SK-N-MC (cell line): ENCODE data around the gene PIGR.

Experiments used
- DNase-seq: peaks from one replicate; pipeline ENCODE4 v3.0.0-alpha.2; 2011; ENCODE audit warnings: low read depth, low spot score
- H3K27ac ChIP-seq: fragments of 200-600 bp; sonication (generic); 2 replicates; pipeline ENCODE4 v1.5.1; 2016; ENCODE audit warnings: mixed run types
- H3K36me3 ChIP-seq: fragments of 200-600 bp; sonication (generic); 2 replicates; pipeline ENCODE4 v1.6.1; 2017; ENCODE audit warnings: antibody characterized with exemption, low read length, mixed read lengths; ENCODE audit not compliant: insufficient read depth
- H3K4me3 ChIP-seq: fragments of 200-600 bp; sonication (generic); 2 replicates; pipeline ENCODE4 v1.5.1; 2016
- H3K9ac ChIP-seq: fragments of 200-600 bp; sonication (generic); 2 replicates; pipeline ENCODE4 v1.8.0; 2017; ENCODE audit warnings: mixed run types, mixed read lengths; ENCODE audit not compliant: insufficient read length
- H3K9me3 ChIP-seq: fragments of 200-600 bp; sonication (generic); 2 replicates; pipeline ENCODE4 v1.6.1; 2017; ENCODE audit warnings: low read depth, mild to moderate bottlenecking, antibody characterized with exemption, low read length, moderate library complexity, mixed read lengths
- EZH2 ChIP-seq: fragments of 200-600 bp; sonication (generic); IDR thresholded peaks from one replicate; pipeline ENCODE4 v1.6.1; 2017; ENCODE audit warnings: antibody characterized with exemption
- FOXP2 ChIP-seq: optimal IDR thresholded peaks from 2 replicates; pipeline ENCODE3; 2011; ENCODE audit warnings: mild to moderate bottlenecking, moderate library complexity; ENCODE audit not compliant: insufficient read depth; ENCODE audit errors: extremely low read length, control extremely low read depth
- POLR2AphosphoS5 ChIP-seq: IDR thresholded peaks from 2 replicates; pipeline ENCODE4 v1.6.1; 2012; ENCODE audit warnings: mild to moderate bottlenecking, low read depth, low read length, borderline replicate concordance

Gene PIGR

DNA sequence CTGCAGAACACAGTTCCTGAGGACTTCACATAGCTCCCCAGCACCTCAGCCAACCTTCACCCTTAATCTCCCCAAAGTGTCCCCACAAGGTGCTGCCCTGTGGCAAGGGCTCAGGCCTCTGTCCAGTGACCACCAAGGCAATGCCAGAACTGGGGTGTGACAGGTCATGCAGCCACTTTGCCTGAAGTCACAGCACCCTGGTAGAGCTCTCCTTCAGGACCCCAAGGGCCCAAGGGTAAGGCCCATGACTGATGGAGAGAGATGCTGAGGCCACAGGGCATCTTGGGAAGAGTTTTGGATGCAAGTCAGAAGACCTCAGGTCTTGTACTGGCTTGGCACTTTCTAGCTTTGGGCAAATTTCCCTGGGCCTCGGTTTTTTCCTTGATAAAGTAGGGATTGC is 23.7 kb downstream of the PIGR start:
- DNase-seq: no peak
- no peaks in the 10 kb centered on the region for H3K36me3 ChIP-seq
- no peaks in the 10 kb centered on the region for H3K9me3 ChIP-seq
- H3K4me3 ChIP-seq: no peak overlapping the region
- TF ChIP-seq FOXP2 (no peak), EZH2 (no peak), POLR2AphosphoS5 (no peak)
- no peak overlapping the region for H3K27ac ChIP-seq
- H3K9ac ChIP-seq: no peak overlapping the region

DNA sequence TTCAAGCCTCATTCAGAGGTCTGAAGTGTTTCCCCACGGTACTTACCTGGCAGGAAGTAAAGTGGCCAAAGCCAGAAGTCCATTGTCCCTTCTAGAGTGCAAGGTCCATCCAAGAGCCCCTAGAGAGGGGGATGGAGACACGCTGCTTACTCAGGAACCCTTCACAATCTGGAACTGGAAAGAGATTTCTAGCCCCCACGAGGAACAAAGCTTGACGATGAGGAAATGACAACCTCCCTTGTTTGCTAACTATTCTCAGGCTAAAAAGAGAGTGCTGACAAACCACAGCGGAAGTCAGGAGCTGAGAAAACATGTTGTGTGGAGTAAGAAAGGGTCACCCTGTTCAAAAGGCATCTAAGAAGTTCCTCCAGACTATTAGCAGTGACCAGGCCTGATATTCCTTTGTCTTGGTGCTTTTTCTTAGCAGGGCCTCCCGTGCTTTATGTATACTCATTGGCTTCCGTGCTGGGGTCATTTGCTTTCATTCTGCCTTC is 24.4 kb downstream of the PIGR start, which contains the start of gene FCMR:
TSS of gene FCMR (minus strand) at position 170 of the 494 bp plus-strand sequence. CDS start at position 83, 87 bp downstream.
- H3K9ac ChIP-seq: no peak within 1 kb of the TSS
- DNase-seq: no peak
- H3K4me3 ChIP-seq: no peak within 1 kb of the TSS
- no peaks in the 10 kb centered on the region for H3K9me3 ChIP-seq
- H3K27ac ChIP-seq: no peak within 1 kb of the TSS
- TF ChIP-seq FOXP2 (no peak), EZH2 (no peak), POLR2AphosphoS5 (no peak)
- no peaks in the 10 kb centered on the region for H3K36me3 ChIP-seq

DNA sequence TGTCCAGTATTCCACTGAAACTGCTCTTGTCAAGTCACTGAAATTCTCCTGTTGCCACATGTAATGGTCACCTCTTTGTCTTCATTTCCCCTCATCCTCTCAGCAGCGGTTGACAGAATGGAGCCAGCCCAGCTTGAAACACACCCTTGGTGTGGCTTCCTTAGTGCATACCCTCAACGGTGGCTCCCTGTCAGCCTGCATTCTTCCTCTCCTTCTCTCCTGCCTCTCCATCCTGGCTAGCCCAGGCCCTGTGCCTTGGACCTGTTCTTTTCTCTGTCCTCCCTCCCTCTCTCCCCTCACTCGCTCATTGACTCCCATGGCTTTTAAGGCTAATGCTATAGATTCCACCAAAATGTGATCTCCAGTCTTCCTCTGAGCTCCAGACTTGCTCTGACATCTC is 28.2 kb downstream of the PIGR start:
- Histone ChIP-seq H3K27ac (no peak overlapping the region), H3K9ac (no peak overlapping the region), H3K4me3 (no peak overlapping the region), H3K36me3 (no peaks in the 10 kb centered on the region), H3K9me3 (no peaks in the 10 kb centered on the region)
- TF ChIP-seq EZH2 (no peak), POLR2AphosphoS5 (no peak), FOXP2 (no peak)
- no peak for DNase-seq

DNA sequence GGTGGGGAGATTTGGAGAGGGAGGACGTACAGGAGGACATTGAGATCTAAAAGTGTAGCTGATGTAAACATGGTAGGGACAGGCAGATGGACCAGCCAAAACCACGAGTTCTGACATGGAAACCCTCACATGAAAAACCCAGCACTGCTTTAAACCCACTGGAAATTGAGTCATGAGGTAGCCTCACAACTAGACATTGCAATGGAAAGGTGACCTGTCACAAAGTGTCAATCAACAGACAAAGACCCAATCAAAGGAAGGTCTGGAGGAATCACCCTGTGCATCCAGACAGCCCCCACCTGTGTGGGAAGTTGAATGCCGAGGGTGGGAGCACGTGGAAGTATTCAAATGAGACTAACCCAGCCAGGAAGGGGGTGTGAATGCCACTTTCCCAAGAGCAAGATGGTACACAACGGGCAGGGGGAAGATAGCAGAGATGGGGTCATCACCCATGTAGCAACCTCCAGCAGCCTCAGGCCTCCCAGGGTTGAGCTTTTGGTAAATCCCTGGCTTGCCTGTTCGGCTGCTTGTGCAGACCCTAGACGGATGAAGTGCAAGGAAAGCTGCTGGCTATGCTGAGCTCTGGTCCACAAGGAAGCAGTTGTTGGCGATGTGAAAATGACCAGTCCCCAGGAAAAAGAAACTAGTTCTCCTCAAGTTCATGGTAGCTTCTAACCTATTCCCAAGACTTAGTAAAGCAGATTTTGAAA is 30.1 kb downstream of the PIGR start:
- Histone ChIP-seq H3K27ac (no peak overlapping the region), H3K36me3 (no peaks in the 10 kb centered on the region), H3K9ac (no peak overlapping the region), H3K9me3 (no peaks in the 10 kb centered on the region), H3K4me3 (no peak overlapping the region)
- TF ChIP-seq EZH2 (no peak), POLR2AphosphoS5 (no peak), FOXP2 (no peak)
- DNase-seq: no peak

DNA sequence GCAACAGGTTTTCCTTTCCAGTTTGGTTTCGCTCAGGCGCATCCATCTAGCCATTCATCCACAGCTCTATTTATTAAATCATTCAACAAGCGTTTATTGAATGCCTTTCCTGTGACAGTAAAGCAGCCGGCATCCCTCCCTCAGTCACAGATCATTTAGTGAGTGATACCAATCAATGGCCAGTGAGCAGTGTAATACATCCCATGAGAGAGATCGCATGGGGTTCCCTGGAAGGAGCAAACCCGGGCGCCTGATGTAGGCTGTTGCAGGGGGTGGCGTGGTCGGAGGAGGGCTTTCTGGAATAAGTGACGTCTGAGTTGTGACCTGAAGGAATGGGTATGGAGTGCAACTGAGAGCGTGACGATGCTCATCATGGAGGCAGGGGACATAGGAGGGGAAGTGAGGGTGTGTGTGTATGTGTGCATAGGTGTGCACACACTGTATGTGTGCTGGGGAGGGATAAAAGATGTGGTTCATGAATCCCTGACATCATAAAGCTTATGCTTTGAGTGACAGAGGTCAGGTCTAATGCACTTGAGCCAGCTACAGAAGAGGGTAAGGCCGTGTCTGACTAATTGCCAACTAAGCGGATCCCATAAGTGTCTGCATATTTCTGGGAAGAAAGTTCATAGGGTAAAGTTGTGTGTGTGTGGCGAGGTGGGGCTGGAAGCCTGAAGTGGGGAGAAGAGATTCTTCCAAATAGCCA is 31.1 kb downstream of the PIGR start:
- Histone ChIP-seq H3K9ac (no peak overlapping the region), H3K36me3 (no peaks in the 10 kb centered on the region), H3K9me3 (no peaks in the 10 kb centered on the region), H3K4me3 (no peak overlapping the region), H3K27ac (no peak overlapping the region)
- TF ChIP-seq FOXP2: no peak
- TF ChIP-seq EZH2: no peak
- no peak for TF ChIP-seq POLR2AphosphoS5
- DNase-seq: no peak

DNA sequence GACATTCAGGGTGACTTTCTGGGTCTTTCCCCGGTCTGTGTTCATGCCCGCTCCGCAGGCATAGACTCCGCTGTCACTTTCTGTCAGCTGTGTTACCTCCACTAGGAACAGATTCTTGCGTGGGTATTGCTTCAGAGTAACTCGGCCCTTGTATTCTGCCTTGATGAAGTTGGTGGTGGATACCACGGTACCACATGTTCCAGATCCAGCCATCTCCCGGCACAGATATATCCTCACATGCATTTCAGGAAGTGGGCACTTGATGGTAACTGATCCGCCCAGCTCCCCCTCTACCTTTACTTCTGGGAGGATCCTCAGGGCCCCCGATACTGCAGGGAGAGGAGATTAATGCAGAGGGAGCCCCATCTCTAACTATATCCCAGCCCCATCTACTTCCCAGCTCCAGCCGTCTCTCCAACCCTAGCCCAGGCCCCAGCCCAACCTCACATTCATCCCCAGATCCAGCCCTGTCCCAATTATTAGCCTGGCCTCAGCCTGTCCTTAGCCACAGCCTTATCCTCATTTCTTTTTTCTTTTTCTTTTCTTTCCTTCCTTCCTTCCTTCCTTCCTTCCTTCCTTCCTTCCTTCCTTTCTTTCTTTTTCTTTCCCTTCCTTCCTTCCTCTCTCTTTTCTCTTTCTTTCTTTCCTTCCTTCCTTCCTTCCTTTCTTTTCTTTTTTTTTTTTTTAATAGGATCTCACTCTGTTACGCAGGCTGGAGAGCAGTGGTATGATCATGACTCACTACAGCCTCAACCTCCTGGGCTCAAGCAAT is 32.3 kb downstream of the PIGR start:
- TF ChIP-seq POLR2AphosphoS5 (no peak), EZH2 (no peak), FOXP2 (no peak)
- no peak for DNase-seq
- Histone ChIP-seq H3K4me3 (no peak overlapping the region), H3K9me3 (no peaks in the 10 kb centered on the region), H3K27ac (no peak overlapping the region), H3K36me3 (no peaks in the 10 kb centered on the region), H3K9ac (no peak overlapping the region)

DNA sequence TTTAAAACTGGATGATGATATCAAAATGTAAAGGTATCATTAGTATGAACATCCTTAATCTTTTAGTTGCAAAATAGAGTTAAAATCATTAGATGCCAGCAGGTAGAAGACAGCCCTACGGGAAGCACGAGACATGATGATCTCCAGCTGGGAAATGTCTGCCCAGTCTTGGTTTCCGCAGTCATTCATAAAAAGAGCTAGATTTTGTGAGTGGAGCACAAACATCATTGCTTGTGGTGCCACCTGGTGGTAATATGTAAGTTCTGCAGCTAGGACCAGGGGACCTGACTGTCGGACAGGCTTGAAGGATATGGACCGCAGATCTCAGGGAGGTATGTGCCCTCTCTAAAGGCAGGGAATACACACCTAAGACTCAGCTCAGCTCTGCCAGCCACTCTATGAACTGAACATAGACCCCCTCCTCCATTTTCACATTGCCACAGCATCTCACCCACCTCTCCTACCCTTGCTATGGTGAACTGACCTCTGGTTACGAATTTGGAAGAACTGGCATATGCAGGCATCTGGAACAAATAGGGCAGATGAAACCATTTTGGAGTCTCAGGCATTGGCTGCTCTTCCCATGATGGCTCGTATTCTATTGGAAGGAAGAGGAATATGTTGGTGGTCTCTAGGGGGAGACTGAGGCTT is 33.7 kb downstream of the PIGR start:
- TF ChIP-seq FOXP2 (no peak), EZH2 (no peak), POLR2AphosphoS5 (no peak)
- H3K9ac ChIP-seq: no peak overlapping the region
- no peak overlapping the region for H3K4me3 ChIP-seq
- no peaks in the 10 kb centered on the region for H3K9me3 ChIP-seq
- DNase-seq: no peak
- no peaks in the 10 kb centered on the region for H3K36me3 ChIP-seq
- no peak overlapping the region for H3K27ac ChIP-seq

DNA sequence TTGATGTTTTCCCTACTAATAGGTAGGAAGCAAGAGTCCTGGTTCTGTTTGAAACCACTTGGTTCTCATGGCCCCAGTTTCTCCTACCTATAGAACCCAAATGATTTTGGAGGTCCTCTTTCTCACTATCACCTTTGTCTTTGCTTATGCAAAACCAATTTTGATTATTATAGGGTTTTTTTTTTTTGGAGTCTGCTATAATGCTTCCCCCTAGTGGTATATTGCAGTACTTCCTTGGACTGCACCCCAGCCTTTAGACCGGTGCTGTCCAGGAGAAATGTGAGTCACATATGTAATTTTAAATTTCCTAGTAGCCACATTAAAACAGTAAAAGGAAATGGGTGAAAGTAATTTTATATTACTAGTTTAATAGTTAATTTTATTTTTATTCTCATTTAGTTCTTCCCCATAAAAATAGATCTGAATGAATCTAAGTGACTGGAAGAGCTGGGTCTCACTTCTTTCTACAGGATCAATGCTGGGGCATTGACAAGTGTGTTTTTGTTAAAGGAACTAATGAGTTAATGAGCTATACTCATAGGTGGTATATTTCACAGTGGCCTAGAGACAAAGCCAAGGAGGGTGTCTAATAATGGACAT is 35.1 kb downstream of the PIGR start:
- DNase-seq: no peak
- H3K9me3 ChIP-seq: no peaks in the 10 kb centered on the region

More for the DNA sequence above, 35.1 kb downstream of the PIGR start:
- H3K9ac ChIP-seq: no peak overlapping the region
- H3K27ac ChIP-seq: no peak overlapping the region
- no peak overlapping the region for H3K4me3 ChIP-seq
- no peak for TF ChIP-seq EZH2
- no peak for TF ChIP-seq FOXP2
- TF ChIP-seq POLR2AphosphoS5: no peak
- H3K36me3 ChIP-seq: no peaks in the 10 kb centered on the region
